ENCODE data around the gene VKORC1L1. TPM values are rescaled to one million over a fixed set of nuclear protein-coding genes. Genes with fewer than 3 reads are reported as not detected.

The VKORC1L1 gene
- total RNA-seq, 2 experiments from 2014 or later, result 1.9 to 3.0 TPM

DNA sequence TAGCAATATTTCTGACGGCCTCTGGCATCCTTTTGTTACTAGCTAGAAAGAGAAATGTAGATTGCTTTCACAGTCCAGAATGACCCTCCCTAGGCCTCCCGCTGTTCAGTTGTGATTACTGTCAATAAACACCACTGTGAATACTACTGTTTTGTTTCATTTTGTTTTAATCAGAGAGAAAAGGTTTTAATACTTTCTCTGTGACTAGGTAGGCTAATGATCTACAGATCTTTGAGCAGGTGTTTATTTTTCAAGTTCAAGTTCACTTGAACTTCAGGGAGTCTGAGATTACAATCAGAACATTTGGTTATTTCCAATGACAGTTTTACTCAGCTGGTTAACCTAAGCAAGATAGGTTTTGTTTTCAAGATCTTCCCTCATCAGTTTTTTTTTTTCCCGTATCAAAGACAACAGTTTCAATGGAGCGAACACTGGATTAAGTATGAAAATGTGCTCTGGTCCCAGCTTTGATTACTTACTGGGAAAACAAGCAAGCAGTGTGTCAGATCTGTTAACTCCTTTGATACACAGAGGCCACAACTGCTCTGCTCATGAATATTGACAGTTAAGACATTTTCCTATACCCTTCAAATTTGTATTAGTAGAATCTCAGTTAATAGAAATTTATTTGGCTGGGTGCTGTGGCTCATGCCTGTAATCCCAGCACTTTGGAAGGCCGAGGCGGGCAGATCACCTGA lies 34.8 kb downstream of the VKORC1L1 start:
- no peak overlapping the region for H3K4me3 Mint-ChIP-seq
- H3K27ac Mint-ChIP-seq, result no peak overlapping the region
- CTCF ChIA-PET, result no interaction called here
- H3K9me3 Mint-ChIP-seq, result no peaks in the 10 kb centered on the region
- H3K27me3 Mint-ChIP-seq, result no peaks in the 10 kb centered on the region
- no peak for DNase-seq
- intact Hi-C loops (cut with DNase I, micrococcal nuclease), result no loop called here
- POLR2A ChIA-PET, result no interaction called here
- Histone ChIP-seq H3K36me3 (ENCODE audit: insufficient read depth, low read length) (no peaks in the 10 kb centered on the region), H3K9me3 (ENCODE audit: control insufficient read depth in 1 of 2, insufficient read depth in 1 of 2, low read length in 2 of 2) (peaks cover 0 to 9% of the 10 kb centered on the region in 2 experiments), H3K27me3 (ENCODE audit: control insufficient read depth in 1 of 2, insufficient read depth in 2 of 2, low read length in 2 of 2) (no peaks in the 10 kb centered on the region), H3K27ac (ENCODE audit: low read depth in 1 of 2, low read length in 2 of 2) (no peak overlapping the region), H3K4me1 (ENCODE audit: insufficient read depth, low read length) (no peaks in the 10 kb centered on the region), H3K4me3 (ENCODE audit: low read length) (no peak overlapping the region)
- no peak for ATAC-seq (ENCODE audit: poor library complexity)
- peaks cover 16% of the 10 kb centered on the region for H3K36me3 Mint-ChIP-seq (ENCODE audit: low read depth)
- H3K4me1 Mint-ChIP-seq (ENCODE audit: low read depth), result no peaks in the 10 kb centered on the region
- TF ChIP-seq, protein P1, sequence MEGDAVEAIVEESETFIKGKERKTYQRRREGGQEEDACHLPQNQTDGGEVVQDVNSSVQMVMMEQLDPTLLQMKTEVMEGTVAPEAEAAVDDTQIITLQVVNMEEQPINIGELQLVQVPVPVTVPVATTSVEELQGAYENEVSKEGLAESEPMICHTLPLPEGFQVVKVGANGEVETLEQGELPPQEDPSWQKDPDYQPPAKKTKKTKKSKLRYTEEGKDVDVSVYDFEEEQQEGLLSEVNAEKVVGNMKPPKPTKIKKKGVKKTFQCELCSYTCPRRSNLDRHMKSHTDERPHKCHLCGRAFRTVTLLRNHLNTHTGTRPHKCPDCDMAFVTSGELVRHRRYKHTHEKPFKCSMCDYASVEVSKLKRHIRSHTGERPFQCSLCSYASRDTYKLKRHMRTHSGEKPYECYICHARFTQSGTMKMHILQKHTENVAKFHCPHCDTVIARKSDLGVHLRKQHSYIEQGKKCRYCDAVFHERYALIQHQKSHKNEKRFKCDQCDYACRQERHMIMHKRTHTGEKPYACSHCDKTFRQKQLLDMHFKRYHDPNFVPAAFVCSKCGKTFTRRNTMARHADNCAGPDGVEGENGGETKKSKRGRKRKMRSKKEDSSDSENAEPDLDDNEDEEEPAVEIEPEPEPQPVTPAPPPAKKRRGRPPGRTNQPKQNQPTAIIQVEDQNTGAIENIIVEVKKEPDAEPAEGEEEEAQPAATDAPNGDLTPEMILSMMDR (IDR thresholded peaks at IDR 0.05), result no peak

DNA sequence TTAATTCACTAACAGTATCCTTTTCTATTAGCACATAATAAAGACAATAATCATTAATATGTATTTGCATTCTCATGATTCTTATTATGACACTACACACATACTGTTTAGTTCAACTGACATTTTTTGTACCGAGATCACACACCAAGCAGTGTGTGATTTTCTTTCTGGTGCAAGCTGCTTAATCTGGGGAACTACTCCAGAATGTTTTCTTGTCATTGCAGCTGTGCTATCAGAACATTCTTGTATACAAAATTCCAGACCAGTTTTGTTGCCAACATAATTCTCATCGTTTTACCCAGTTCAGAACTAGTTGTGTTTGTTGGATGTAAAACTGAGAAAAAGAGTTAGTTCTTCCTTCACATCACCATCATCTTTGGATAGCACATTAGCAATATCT lies 37.4 kb downstream of the VKORC1L1 start:
- DNase-seq, result no peak
- ChIA-PET CTCF (no interaction called here), POLR2A (no interaction called here)
- Histone ChIP-seq H3K4me3 (ENCODE audit: low read length) (no peak overlapping the region), H3K9me3 (ENCODE audit: control insufficient read depth in 1 of 2, insufficient read depth in 1 of 2, low read length in 2 of 2) (no peaks in the 10 kb centered on the region), H3K4me1 (ENCODE audit: insufficient read depth, low read length) (no peaks in the 10 kb centered on the region), H3K27me3 (ENCODE audit: control insufficient read depth in 1 of 2, insufficient read depth in 2 of 2, low read length in 2 of 2) (no peaks in the 10 kb centered on the region), H3K36me3 (ENCODE audit: insufficient read depth, low read length) (no peaks in the 10 kb centered on the region), H3K27ac (ENCODE audit: low read depth in 1 of 2, low read length in 2 of 2) (no peak overlapping the region)
- H3K27me3 Mint-ChIP-seq, result no peaks in the 10 kb centered on the region
- H3K4me1 Mint-ChIP-seq (ENCODE audit: low read depth), result no peaks in the 10 kb centered on the region
- TF ChIP-seq, protein P1 (IDR thresholded peaks at IDR 0.05), result no peak
- H3K27ac Mint-ChIP-seq, result no peak overlapping the region
- H3K4me3 Mint-ChIP-seq, result no peak overlapping the region
- H3K9me3 Mint-ChIP-seq, result no peaks in the 10 kb centered on the region
- intact Hi-C loops (cut with DNase I, micrococcal nuclease), result no loop called here
- peaks cover 6% of the 10 kb centered on the region for H3K36me3 Mint-ChIP-seq (ENCODE audit: low read depth)
- no peak for ATAC-seq (ENCODE audit: poor library complexity)

DNA sequence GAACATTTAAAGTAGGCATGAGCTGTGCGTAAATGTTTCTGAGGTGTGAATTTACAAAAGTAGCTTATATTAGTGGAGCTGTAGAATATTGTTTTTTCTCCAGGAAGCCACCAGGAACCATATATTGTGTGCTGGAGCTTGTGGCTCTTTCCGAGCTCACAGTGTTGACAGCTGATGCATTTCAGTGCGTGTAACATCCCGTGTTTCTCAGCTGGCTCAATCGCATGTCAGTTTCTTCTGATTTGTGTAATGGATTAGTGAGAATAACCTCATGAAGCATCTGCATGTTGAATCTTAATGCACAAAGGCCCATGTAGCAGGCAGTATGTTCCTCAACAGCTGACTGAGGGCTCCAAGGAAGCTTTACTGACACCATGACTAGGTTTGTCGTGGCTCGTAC lies 39.4 kb downstream of the VKORC1L1 start:
- no peak overlapping the region for H3K27ac Mint-ChIP-seq
- TF ChIP-seq, protein P1 (IDR thresholded peaks at IDR 0.05), result no peak
- no peaks in the 10 kb centered on the region for H3K9me3 ChIP-seq (ENCODE audit: control insufficient read depth in 1 of 2, insufficient read depth in 1 of 2, low read length in 2 of 2)
- intact Hi-C loops (cut with DNase I, micrococcal nuclease), result no loop called here
- H3K27me3 Mint-ChIP-seq, result no peaks in the 10 kb centered on the region
- H3K4me1 Mint-ChIP-seq (ENCODE audit: low read depth), result no peaks in the 10 kb centered on the region
- POLR2A ChIA-PET, result no interaction called here
- no peaks in the 10 kb centered on the region for H3K36me3 Mint-ChIP-seq (ENCODE audit: low read depth)
- DNase-seq, result no peak
- H3K27ac ChIP-seq (ENCODE audit: low read depth in 1 of 2, low read length in 2 of 2), result no peak overlapping the region
- H3K4me1 ChIP-seq (ENCODE audit: insufficient read depth, low read length), result no peaks in the 10 kb centered on the region
- no peaks in the 10 kb centered on the region for H3K9me3 Mint-ChIP-seq
- H3K4me3 Mint-ChIP-seq, result no peak overlapping the region
- H3K36me3 ChIP-seq (ENCODE audit: insufficient read depth, low read length), result no peaks in the 10 kb centered on the region
- no peak overlapping the region for H3K4me3 ChIP-seq (ENCODE audit: low read length)
- CTCF ChIA-PET, result no interaction called here
- no peak for ATAC-seq (ENCODE audit: poor library complexity)
- H3K27me3 ChIP-seq (ENCODE audit: control insufficient read depth in 1 of 2, insufficient read depth in 2 of 2, low read length in 2 of 2), result no peaks in the 10 kb centered on the region
